Neuron (in vitro differentiated cells): Measurements from ENCODE around the gene PREX1.
"Not testable (repeated sequence)": the region's sequence is repeated elsewhere in the genome, so short reads cannot be mapped to it uniquely, and the experiment has no call there.

Experiments
- H2AFZ ChIP-seq: one replicate; pipeline ENCODE4 v1.6.1; 2013; ENCODE audit warnings: low read depth, mild to moderate bottlenecking, inconsistent platforms, low read length, moderate library complexity
- H3K27me3 ChIP-seq: one replicate; pipeline ENCODE4 v1.6.1; 2013; ENCODE audit warnings: low read length; ENCODE audit not compliant: insufficient read depth
- H3K36me3 ChIP-seq: one replicate; pipeline ENCODE4 v1.6.1; 2013; ENCODE audit warnings: low read length; ENCODE audit not compliant: insufficient read depth
- H3K4me1 ChIP-seq: one replicate; pipeline ENCODE4 v1.6.1; 2013; ENCODE audit warnings: low read length; ENCODE audit not compliant: insufficient read depth
- H3K4me3 ChIP-seq: 2 replicates; pipeline ENCODE4 v1.5.1; 2013; ENCODE audit warnings: mild to moderate bottlenecking, low read length, moderate library complexity
- H3K9me3 ChIP-seq: one replicate; pipeline ENCODE4 v1.6.1; 2013; ENCODE audit warnings: low read length

PREX1 gene

GRCh38 chr20:48818031-48818370 lies 9.8 kb downstream of the PREX1 start:
- no peaks in the 10 kb centered on the region for H3K9me3 ChIP-seq
- no peak overlapping the region for H3K4me3 ChIP-seq
- H2AFZ ChIP-seq, result no peak overlapping the region
- no peaks in the 10 kb centered on the region for H3K27me3 ChIP-seq
- H3K4me1 ChIP-seq, result no peaks in the 10 kb centered on the region
- peaks cover 11% of the 10 kb centered on the region for H3K36me3 ChIP-seq

- H3K4me3 ChIP-seq, result no peak overlapping the region
- H3K9me3 ChIP-seq, result no peaks in the 10 kb centered on the region
- no peaks in the 10 kb centered on the region for H3K4me1 ChIP-seq
- no peaks in the 10 kb centered on the region for H3K27me3 ChIP-seq
- peaks cover 11% of the 10 kb centered on the region for H3K36me3 ChIP-seq
- no peak overlapping the region for H2AFZ ChIP-seq
Measured at GRCh38 chr20:48817367-48818030, 10.3 kb downstream of the PREX1 start.

- Histone ChIP-seq H3K9me3 (no peaks in the 10 kb centered on the region), H2AFZ (no peak overlapping the region), H3K4me3 (no peak overlapping the region), H3K4me1 (no peaks in the 10 kb centered on the region), H3K36me3 (peaks cover 4% of the 10 kb centered on the region), H3K27me3 (no peaks in the 10 kb centered on the region)
Measured at GRCh38 chr20:48816282-48817205, 11.3 kb downstream of the PREX1 start.

GRCh38 chr20:48815537-48815936 lies 12.3 kb downstream of the PREX1 start:
- Histone ChIP-seq H3K36me3 (peaks cover 4% of the 10 kb centered on the region), H2AFZ (no peak overlapping the region), H3K4me3 (no peak overlapping the region), H3K9me3 (no peaks in the 10 kb centered on the region), H3K4me1 (no peaks in the 10 kb centered on the region), H3K27me3 (no peaks in the 10 kb centered on the region)

- Histone ChIP-seq H3K27me3 (no peaks in the 10 kb centered on the region), H2AFZ (no peak overlapping the region), H3K4me3 (no peak overlapping the region), H3K4me1 (no peaks in the 10 kb centered on the region), H3K9me3 (no peaks in the 10 kb centered on the region), H3K36me3 (no peaks in the 10 kb centered on the region)
Measured at GRCh38 chr20:48814633-48815032, 13.2 kb downstream of the PREX1 start.

GRCh38 chr20:48813930-48814546 lies 13.8 kb downstream of the PREX1 start:
- Histone ChIP-seq H2AFZ (no peak overlapping the region), H3K9me3 (no peaks in the 10 kb centered on the region), H3K36me3 (no peaks in the 10 kb centered on the region), H3K27me3 (no peaks in the 10 kb centered on the region), H3K4me3 (no peak overlapping the region), H3K4me1 (no peaks in the 10 kb centered on the region)

GRCh38 chr20:48813446-48813747 lies 14.4 kb downstream of the PREX1 start:
- Histone ChIP-seq H3K4me1 (no peaks in the 10 kb centered on the region), H2AFZ (no peak overlapping the region), H3K27me3 (no peaks in the 10 kb centered on the region), H3K9me3 (no peaks in the 10 kb centered on the region), H3K4me3 (no peak overlapping the region), H3K36me3 (no peaks in the 10 kb centered on the region)

- Histone ChIP-seq H3K4me3 (no peak overlapping the region), H3K9me3 (peaks cover 2% of the 10 kb centered on the region), H2AFZ (no peak overlapping the region), H3K36me3 (no peaks in the 10 kb centered on the region), H3K27me3 (no peaks in the 10 kb centered on the region), H3K4me1 (no peaks in the 10 kb centered on the region)
Measured at GRCh38 chr20:48812600-48813445, 15.0 kb downstream of the PREX1 start.

- not testable (repeated sequence) for H3K4me3 ChIP-seq
Measured at GRCh38 chr20:48812114-48812513, 15.7 kb downstream of the PREX1 start.

GRCh38 chr20:48809673-48810072 lies 18.1 kb downstream of the PREX1 start:
- Histone ChIP-seq H2AFZ (no peak overlapping the region), H3K9me3 (peaks cover 9% of the 10 kb centered on the region), H3K4me3 (no peak overlapping the region), H3K36me3 (no peaks in the 10 kb centered on the region), H3K27me3 (no peaks in the 10 kb centered on the region), H3K4me1 (no peaks in the 10 kb centered on the region)

More at GRCh38 chr20:48812114-48812513, 15.7 kb downstream of the PREX1 start:
- not testable (repeated sequence) for H2AFZ ChIP-seq, H3K36me3 ChIP-seq, H3K27me3 ChIP-seq, H3K9me3 ChIP-seq, H3K4me1 ChIP-seq

- no peaks in the 10 kb centered on the region for H3K4me1 ChIP-seq
- H3K9me3 ChIP-seq, result peaks cover 13% of the 10 kb centered on the region
- H3K27me3 ChIP-seq, result no peaks in the 10 kb centered on the region
- no peaks in the 10 kb centered on the region for H3K36me3 ChIP-seq
- H2AFZ ChIP-seq, result no peak overlapping the region
- no peak overlapping the region for H3K4me3 ChIP-seq
Measured at GRCh38 chr20:48808382-48809034, 19.3 kb downstream of the PREX1 start.

GRCh38 chr20:48807586-48808381 lies 20.0 kb downstream of the PREX1 start:
- H3K4me1 ChIP-seq, result no peaks in the 10 kb centered on the region
- no peak overlapping the region for H2AFZ ChIP-seq
- no peaks in the 10 kb centered on the region for H3K36me3 ChIP-seq
- H3K9me3 ChIP-seq, result peaks cover 13% of the 10 kb centered on the region
- H3K27me3 ChIP-seq, result no peaks in the 10 kb centered on the region
- no peak overlapping the region for H3K4me3 ChIP-seq
